Central memory CD8-positive, alpha-beta T cell (primary cell): Measurements from ENCODE around the gene HERPUD1.

Experiments used
- ATAC-seq: fragments of 150-1000 bp; cut with Tn5 transposase; replicated peaks from 2 replicates; pipeline ENCODE4 v1.10.0; 2022; ENCODE audit warnings: mild to moderate bottlenecking, moderate FRiP score, moderate number of reproducible peaks; ENCODE audit not compliant: poor library complexity, severe bottlenecking; ENCODE audit errors: extremely low read depth
- DNase-seq, 2 donors: peaks; one replicate each; pipeline ENCODE4 v3.0.0; 2021; ENCODE audit warnings: low spot score in 2 of 2
- H3K27ac Mint-ChIP-seq: one replicate; pipeline ENCODE4 v1.8.0; 2022; ENCODE audit warnings: low read depth, mild to moderate bottlenecking, moderate library complexity, mixed read lengths
- H3K27me3 Mint-ChIP-seq: one replicate; pipeline ENCODE4 v1.8.0; 2022; ENCODE audit warnings: mixed read lengths
- H3K36me3 Mint-ChIP-seq: one replicate; pipeline ENCODE4 v1.8.0; 2022; ENCODE audit warnings: mild to moderate bottlenecking, moderate library complexity, mixed read lengths; ENCODE audit not compliant: insufficient read depth
- H3K4me1 Mint-ChIP-seq: one replicate; pipeline ENCODE4 v1.8.0; 2022; ENCODE audit warnings: mixed read lengths
- H3K4me3 Mint-ChIP-seq: one replicate; pipeline ENCODE4 v1.8.0; 2022; ENCODE audit warnings: mild to moderate bottlenecking, moderate library complexity, mixed read lengths
- H3K9me3 Mint-ChIP-seq: one replicate; pipeline ENCODE4 v1.8.0; 2022; ENCODE audit warnings: mixed read lengths

Gene HERPUD1

DNA sequence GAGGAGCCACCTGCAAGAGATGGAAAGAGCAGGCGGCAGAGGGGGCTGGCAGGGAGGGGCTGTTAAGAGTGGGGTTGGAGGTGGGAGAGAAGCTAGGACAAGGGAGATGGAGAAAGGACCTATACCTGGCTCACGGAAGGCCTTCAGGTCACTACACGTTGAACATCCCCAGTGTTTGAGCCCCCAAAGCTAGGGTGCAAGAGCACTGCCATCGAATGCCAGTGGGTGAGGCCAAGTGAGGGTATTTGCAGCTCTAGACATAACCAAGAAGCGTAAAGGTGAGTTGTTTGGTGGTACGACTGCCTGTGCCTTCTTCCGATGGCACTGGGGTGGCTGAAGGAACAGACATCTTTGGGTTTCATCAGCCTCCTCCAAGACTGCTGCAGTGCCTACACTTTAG is 17.0 kb upstream of the HERPUD1 start:
- Mint-ChIP-seq H3K9me3 (no peaks in the 10 kb centered on the region), H3K4me3 (no peak overlapping the region), H3K27me3 (peaks cover 11% of the 10 kb centered on the region), H3K4me1 (peaks cover 14% of the 10 kb centered on the region), H3K27ac (no peak overlapping the region), H3K36me3 (no peaks in the 10 kb centered on the region)
- DNase-seq (no peak), ATAC-seq (no peak)

- H3K27me3 Mint-ChIP-seq, result peaks cover 11% of the 10 kb centered on the region
- H3K36me3 Mint-ChIP-seq, result no peaks in the 10 kb centered on the region
- H3K4me3 Mint-ChIP-seq, result no peak overlapping the region
- H3K4me1 Mint-ChIP-seq, result peaks cover 14% of the 10 kb centered on the region
- no peak for DNase-seq
- no peaks in the 10 kb centered on the region for H3K9me3 Mint-ChIP-seq
- ATAC-seq, result no peak
- no peak overlapping the region for H3K27ac Mint-ChIP-seq
Observed at GRCh38 chr16:56915336-56916119, 16.4 kb upstream of the HERPUD1 start.

GRCh38 chr16:56916571-56917403 is 15.2 kb upstream of the HERPUD1 start:
- H3K4me1 Mint-ChIP-seq, result peaks cover 14% of the 10 kb centered on the region
- peak overlapping the region; percentile 33 for H3K4me3 Mint-ChIP-seq
- H3K9me3 Mint-ChIP-seq, result no peaks in the 10 kb centered on the region
- no peak for DNase-seq
- peak; percentile 80 for ATAC-seq
- H3K27me3 Mint-ChIP-seq, result peaks cover 11% of the 10 kb centered on the region
- no peaks in the 10 kb centered on the region for H3K36me3 Mint-ChIP-seq
- H3K27ac Mint-ChIP-seq, result peak overlapping the region; percentile 89

GRCh38 chr16:56918467-56919012 is 13.4 kb upstream of the HERPUD1 start:
- no peak for ATAC-seq
- Mint-ChIP-seq H3K27me3 (no peaks in the 10 kb centered on the region), H3K27ac (no peak overlapping the region), H3K4me1 (peaks cover 14% of the 10 kb centered on the region), H3K4me3 (no peak overlapping the region), H3K9me3 (no peaks in the 10 kb centered on the region), H3K36me3 (no peaks in the 10 kb centered on the region)
- no peak for DNase-seq

- no peak for ATAC-seq
- Mint-ChIP-seq H3K27me3 (no peaks in the 10 kb centered on the region), H3K9me3 (no peaks in the 10 kb centered on the region), H3K4me1 (peaks cover 14% of the 10 kb centered on the region), H3K36me3 (no peaks in the 10 kb centered on the region), H3K27ac (no peak overlapping the region), H3K4me3 (no peak overlapping the region)
- DNase-seq, result no peak
Observed at GRCh38 chr16:56919099-56919800, 12.7 kb upstream of the HERPUD1 start.

GRCh38 chr16:56921571-56921970 is 10.4 kb upstream of the HERPUD1 start:
- Mint-ChIP-seq H3K27ac (no peak overlapping the region), H3K9me3 (no peaks in the 10 kb centered on the region)

GRCh38 chr16:56923481-56924091 is 8.4 kb upstream of the HERPUD1 start:
- Mint-ChIP-seq H3K4me1 (no peaks in the 10 kb centered on the region), H3K9me3 (no peaks in the 10 kb centered on the region), H3K27me3 (no peaks in the 10 kb centered on the region), H3K36me3 (peaks cover 2% of the 10 kb centered on the region), H3K27ac (no peak overlapping the region), H3K4me3 (no peak overlapping the region)
- DNase-seq (no peak), ATAC-seq (no peak)

More at GRCh38 chr16:56921571-56921970, 10.4 kb upstream of the HERPUD1 start:
- Mint-ChIP-seq H3K4me1 (peaks cover 12% of the 10 kb centered on the region), H3K36me3 (peaks cover 2% of the 10 kb centered on the region), H3K4me3 (no peak overlapping the region), H3K27me3 (no peaks in the 10 kb centered on the region)
- ATAC-seq (no peak), DNase-seq (no peak)

GRCh38 chr16:56927471-56927870 is 4.5 kb upstream of the HERPUD1 start:
- Mint-ChIP-seq H3K36me3 (peaks cover 10% of the 10 kb centered on the region), H3K27ac (no peak overlapping the region), H3K4me3 (no peak overlapping the region), H3K9me3 (no peaks in the 10 kb centered on the region), H3K27me3 (no peaks in the 10 kb centered on the region), H3K4me1 (peaks cover 5% of the 10 kb centered on the region)
- no peak for ATAC-seq
- DNase-seq, result no peak

- no peak for ATAC-seq
- DNase-seq, result no peak
- Mint-ChIP-seq H3K4me3 (no peak overlapping the region), H3K4me1 (peaks cover 22% of the 10 kb centered on the region), H3K27me3 (no peaks in the 10 kb centered on the region), H3K9me3 (no peaks in the 10 kb centered on the region), H3K36me3 (peaks cover 22% of the 10 kb centered on the region), H3K27ac (no peak overlapping the region)
Observed at GRCh38 chr16:56929639-56930038, 2.3 kb upstream of the HERPUD1 start.

- H3K27ac Mint-ChIP-seq, result peak overlapping the region; percentile 99
- H3K27me3 Mint-ChIP-seq, result no peaks in the 10 kb centered on the region
- no peaks in the 10 kb centered on the region for H3K9me3 Mint-ChIP-seq
- peaks cover 33% of the 10 kb centered on the region for H3K4me1 Mint-ChIP-seq
- H3K4me3 Mint-ChIP-seq, result peak overlapping the region; percentile 100
- DNase-seq (no peak), ATAC-seq (no peak)
- H3K36me3 Mint-ChIP-seq, result peaks cover 32% of the 10 kb centered on the region
Observed at GRCh38 chr16:56930486-56931270, 1.3 kb upstream of the HERPUD1 start.

DNA sequence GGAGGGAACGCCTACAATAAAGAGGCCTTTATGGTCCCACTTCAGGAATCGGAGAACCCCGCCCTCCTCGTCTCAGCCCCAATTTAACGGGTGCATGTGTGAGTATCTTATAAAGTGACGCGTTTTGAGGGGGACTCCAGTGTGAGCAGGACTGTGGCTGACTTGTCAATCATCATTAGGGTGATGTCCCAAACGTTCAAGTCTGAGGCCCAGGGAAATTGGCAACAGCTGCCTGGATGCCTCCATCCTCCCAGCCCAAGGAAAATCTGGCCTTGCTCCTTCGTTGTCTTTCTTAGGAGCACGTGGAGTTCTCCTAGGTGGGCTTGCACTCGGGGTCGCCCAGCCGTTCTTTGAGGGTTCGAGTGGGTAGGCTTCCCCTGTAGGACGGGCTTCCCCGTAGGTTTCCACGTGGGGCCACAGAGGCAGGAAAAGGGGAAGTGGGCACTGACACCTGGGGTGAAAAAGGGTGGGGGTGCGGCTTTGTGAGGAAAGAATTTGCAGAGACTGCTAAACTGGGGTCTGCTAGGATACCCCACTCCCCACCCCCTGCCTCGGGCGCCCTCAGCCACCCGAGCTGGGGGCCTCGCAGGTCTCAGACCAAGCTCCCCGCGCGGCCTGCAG is 561 bp upstream of the HERPUD1 start:
- no peaks in the 10 kb centered on the region for H3K27me3 Mint-ChIP-seq
- peak; percentile 5 for ATAC-seq
- H3K4me1 Mint-ChIP-seq, result peaks cover 38% of the 10 kb centered on the region
- no peak for DNase-seq
- H3K36me3 Mint-ChIP-seq, result peaks cover 38% of the 10 kb centered on the region
- peak overlapping the region; percentile 100 for H3K4me3 Mint-ChIP-seq
- H3K27ac Mint-ChIP-seq, result peak overlapping the region; percentile 99
- H3K9me3 Mint-ChIP-seq, result no peaks in the 10 kb centered on the region
